Activated CD8-positive, alpha-beta memory T cell treated with anti-CD3 and anti-CD28 coated beads for 24 hours (primary cell): ENCODE data around the gene UCK1.

ENCODE experiments used
- DNase-seq: peaks from one replicate; pipeline ENCODE4 v3.0.0-alpha.2; 2020

Gene UCK1

GRCh38 chr9:131530920-131531832, at the start of gene UCK1:
TSS of gene UCK1 (minus strand) at chr9:131531263. CDS start at chr9:131531174, 89 bp downstream.
- DNase-seq = peak; percentile 87

GRCh38 chr9:131580358-131580757, 49.3 kb upstream of the UCK1 start:
- no peak for DNase-seq

GRCh38 chr9:131579789-131580211, 48.7 kb upstream of the UCK1 start:
- no peak for DNase-seq

GRCh38 chr9:131578731-131579504, 47.9 kb upstream of the UCK1 start:
- peak; percentile 79 for DNase-seq

GRCh38 chr9:131578021-131578420, 47.0 kb upstream of the UCK1 start:
- DNase-seq = no peak

GRCh38 chr9:131577005-131578000, 46.2 kb upstream of the UCK1 start:
- DNase-seq = no peak

GRCh38 chr9:131575946-131576853, 45.1 kb upstream of the UCK1 start:
- DNase-seq = no peak

GRCh38 chr9:131574730-131575640, 43.9 kb upstream of the UCK1 start:
- no peak for DNase-seq

- no peak for DNase-seq
These were observed 36.8 kb upstream of the UCK1 start for GRCh38 chr9:131567910-131568309.

GRCh38 chr9:131566158-131566557, 35.1 kb upstream of the UCK1 start:
- DNase-seq = no peak

- DNase-seq = no peak
These were observed 34.3 kb upstream of the UCK1 start for GRCh38 chr9:131565369-131565768.

GRCh38 chr9:131562032-131562959, 31.2 kb upstream of the UCK1 start:
- DNase-seq = no peak

- DNase-seq = no peak
These were observed 28.4 kb upstream of the UCK1 start for GRCh38 chr9:131559421-131560000.

- no peak for DNase-seq
These were observed 26.9 kb upstream of the UCK1 start for GRCh38 chr9:131557855-131558548.

GRCh38 chr9:131555841-131556673, 25.0 kb upstream of the UCK1 start:
- no peak for DNase-seq

- DNase-seq = no peak
These were observed 23.8 kb upstream of the UCK1 start for GRCh38 chr9:131554843-131555351.
